NCI-H1092 treated with DMSO at 0.1 percent for 48 hours (cell line): Measurements from ENCODE around the gene PDE7B.
"Not testable (repeated sequence)": the region's sequence is repeated elsewhere in the genome, so short reads cannot be mapped to it uniquely, and the experiment has no call there.

Source experiments
- DNase-seq: peaks from one replicate; lab custom pipeline; 2025; lab: John Stamatoyannopoulos, UW

The PDE7B gene

DNA sequence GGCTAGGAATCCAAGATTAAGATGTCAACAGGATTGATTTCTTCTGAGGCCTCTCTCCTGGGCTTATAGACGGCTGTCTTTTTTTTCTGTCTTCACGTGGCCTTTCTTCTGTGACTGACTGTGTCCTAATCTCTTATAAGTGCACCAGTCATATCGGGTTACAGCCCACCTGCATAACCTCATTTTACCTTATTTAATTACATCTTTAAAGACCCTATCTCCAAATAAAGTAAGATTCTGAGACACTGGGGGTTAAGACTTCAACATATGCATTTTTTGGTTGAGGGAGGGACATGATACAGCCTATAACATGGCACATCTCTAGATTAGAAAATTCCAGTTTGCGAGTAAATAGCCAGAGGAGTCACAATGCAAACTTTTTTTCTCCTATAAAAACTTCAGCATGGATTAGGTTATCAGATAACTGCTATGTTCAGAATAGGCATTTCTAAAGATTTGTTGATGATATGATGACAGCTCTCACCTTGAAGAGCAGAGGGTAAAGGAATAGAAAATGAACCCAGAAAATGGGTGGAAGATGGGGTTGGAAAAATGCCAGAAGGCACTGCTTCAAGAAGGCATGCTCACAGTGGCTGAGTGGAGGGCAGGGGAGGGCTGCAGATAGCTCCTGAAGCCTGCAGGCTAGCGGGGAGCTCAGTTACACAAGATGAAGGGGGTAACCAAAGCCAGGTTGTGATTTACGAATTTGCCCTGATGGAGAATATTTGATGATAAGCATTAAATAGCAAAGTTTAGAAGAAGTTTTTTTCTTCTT is 8.7 kb upstream of the PDE7B start:
- DNase-seq, result no peak

DNA sequence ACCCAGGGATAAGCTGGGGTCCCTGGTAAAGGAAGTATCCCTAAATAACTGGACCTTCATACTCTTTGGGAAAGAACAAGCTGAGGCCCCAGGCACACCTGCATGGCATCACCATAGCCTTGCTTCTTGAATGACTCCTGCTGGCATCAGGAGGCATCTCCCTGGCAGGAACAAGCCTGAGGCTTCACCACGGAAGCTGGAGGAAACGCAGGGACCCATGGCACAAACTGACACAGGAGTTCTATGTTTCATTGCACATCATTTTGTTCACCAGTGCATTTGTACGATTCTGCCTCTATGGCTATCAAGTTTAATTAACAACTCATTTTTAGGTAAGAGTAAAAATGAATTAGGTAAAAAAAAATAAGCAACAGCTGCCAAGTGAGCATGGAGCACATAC is 619 bp upstream of the PDE7B start:
- no peak for DNase-seq

DNA sequence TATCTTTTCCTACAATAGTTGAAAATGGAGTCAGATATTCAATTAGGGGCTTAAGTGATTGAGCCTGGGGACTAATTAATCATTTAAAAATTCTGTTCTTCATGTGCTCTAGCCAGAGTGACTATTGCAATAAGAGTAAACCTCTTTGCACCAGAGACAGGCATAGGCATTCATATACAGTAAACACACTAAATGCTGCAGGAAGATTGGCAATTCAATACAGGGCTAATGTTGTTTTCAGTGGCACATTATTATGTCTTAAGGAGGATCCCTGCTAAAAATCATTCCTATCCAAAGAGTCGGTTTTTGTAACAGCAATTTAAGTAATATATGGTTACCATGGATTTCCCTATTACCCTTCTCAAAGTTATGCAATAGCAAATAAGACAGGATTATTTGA is 1.2 kb downstream of the PDE7B start:
- DNase-seq, result no peak

DNA sequence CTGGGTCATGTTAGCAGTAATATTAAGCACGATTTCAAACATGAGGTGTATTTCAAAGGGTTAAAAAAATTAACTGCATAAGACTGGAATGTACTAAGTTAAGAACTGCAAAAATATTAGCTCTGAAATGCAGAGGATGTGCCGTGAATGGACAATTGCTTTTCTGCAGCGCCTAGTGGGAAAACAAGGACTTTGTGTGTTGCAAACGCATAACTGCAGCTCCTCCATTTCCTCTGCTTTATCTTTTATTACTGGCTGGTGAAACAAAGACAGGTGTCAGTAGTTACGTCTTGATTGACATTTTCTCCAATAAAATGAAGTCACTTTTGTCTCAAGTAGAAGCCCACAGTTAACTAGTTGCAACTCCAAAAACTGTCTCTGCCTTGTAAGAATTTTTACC is 1.7 kb downstream of the PDE7B start:
- DNase-seq, result no peak

DNA sequence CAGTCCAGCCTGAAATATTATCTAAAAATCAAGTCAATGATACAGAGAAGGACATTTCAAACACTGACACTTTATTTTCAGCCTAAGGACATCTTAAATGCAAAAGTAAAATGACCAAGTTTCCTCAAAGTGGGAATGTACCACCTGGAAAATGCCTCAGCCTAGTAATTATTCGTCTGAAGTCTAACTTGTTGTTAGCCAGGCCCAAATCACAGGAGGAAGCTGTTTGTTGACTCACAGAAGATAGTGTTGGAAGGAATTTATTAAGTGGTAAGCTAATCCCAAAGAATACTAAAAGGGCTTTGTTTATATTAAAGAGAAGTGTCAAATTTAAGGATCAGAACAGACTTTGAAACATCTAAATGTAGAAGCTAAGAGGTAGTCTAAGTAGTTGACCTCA is 2.5 kb downstream of the PDE7B start:
- no peak for DNase-seq

DNA sequence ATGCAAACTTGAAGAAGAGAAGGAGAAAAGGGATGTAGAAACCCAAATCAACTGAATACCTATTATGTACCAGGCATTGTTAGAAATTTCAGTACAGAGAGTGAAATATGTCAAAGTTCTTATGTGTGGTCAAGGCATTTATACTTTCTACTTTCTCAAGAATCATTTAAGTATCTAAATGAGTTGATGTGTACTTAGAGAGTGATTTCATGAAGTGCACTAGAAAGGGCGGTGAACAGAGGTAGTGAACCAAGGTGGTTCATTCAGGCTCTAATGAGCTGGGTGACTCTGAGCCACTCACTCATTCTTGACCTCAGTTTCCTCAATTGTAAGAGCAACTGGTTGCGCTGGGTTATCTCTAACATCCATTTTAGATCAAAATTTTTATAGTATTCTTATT is 3.3 kb downstream of the PDE7B start:
- DNase-seq, result no peak

DNA sequence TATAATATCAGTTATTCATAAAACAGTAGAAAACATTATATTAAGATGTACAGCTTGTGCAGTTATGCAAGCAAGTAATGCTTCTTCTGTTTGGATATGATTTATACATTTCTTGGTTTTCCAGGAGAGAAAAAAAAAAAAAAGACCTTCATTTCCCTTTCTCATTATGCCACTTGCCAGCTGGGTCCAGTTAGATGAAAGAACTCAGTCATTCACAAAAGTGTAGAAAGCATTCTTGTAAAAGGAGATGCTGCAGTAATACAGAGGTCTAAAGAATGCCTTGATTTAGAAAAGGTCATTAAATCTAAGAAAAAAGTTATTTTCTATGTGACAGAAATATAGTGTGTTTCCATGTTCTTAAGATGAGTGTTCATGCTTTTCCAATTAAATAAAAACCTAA is 7.4 kb downstream of the PDE7B start:
- no peak for DNase-seq

DNA sequence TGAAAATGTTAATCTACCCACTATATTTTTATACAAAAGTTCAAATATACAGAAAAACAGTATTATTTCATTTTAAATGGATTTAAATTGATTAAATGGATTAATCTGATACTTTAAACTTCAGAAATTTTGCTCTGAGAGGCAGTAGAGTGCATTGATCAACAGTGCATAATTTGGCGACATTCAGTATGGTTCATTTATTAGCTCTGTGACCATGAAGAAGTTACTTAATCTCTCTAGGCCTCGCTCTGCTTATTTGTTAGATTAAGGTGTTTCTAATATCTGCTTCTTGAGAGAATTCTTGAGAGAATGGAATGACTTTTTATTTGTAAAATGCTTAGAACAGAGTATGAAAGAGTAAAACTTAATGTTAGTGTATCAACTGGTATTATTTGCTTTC is 8.9 kb downstream of the PDE7B start:
- DNase-seq, result no peak

DNA sequence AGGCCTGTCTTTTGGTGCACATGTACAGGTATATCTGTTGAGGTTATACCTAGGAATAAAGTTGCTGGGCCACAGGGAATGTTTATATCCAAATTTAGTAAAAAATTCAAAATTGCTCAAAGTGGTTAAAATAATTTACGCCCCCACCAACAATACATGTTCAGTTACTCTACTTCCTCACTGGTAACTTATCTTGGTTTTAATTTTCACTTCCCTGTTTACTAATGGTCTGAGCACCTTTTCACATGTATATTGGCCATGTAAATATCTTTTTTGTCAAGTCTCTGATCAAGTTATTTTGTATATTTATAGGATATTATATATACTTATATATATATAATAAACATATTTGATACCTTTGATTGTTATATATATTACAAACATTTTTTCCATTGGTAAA is 9.7 kb downstream of the PDE7B start:
- no peak for DNase-seq

DNA sequence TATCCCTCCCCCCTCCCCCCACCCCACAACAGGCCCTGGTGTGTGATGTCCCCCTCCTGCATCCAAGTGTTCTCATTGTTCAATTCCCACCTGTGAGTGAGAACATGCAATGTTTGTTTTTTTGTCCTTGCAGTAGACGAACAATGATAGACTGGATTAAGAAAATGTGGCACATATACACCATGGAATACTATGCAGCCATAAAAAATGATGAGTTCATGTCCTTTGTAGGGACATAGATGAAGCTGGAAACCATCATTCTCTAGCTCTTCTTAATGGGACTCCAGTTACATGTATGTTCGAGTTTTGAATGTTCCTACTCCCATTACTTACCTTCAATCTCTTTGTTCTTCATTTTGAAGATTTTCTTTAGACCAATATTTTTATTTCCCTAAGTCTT is 13.4 kb downstream of the PDE7B start:
- not testable (repeated sequence) for DNase-seq

DNA sequence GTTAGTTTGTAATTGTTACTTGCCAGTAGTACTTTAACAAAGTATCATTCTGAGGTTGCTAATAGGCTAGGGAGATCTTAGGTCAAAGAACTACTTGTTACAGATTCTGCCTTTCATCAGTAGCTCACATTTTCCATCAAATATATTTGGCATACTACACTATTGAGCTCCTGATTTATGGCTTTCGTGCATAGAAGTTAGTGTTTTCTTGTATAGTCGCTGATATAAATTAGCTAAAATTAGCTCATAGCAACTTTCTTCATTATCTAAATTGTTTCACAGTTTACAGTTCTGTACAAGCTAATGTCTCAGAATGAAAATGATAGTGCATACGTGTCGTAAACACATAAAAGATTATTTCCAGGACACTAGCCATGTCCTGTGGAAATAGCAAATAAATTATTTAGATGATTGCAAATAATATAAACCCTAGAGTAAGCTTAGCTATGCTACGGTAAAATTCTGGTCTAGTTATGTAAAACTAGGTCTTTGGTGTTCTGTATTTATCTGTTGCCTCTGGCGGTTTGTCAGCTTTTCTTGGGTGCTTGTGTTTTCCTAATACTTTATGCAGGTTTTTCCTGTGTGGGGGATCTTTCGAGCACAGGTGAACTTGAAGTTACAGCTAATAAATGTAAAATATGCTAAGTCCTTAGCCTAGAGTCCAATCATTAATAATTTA is 15.1 kb downstream of the PDE7B start:
- DNase-seq, result no peak

DNA sequence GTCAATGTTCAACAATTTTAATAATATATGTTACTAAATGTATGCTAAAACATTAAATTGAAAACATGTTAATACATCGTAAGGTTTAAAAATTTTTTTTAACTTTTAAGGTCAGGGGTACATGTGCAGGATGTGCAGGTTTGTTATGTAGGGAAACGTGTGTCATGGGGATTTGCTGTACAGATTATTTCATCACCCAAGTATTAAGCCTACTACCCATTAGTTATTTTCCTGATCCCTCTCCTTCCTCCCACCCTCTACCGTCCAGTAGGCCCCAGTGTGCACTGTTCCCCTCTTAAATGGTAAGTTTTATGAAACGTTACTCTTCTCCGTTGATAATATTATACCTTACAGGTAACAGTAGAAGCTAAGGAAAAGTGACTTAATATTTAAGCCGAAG is 15.8 kb downstream of the PDE7B start:
- DNase-seq, result no peak

DNA sequence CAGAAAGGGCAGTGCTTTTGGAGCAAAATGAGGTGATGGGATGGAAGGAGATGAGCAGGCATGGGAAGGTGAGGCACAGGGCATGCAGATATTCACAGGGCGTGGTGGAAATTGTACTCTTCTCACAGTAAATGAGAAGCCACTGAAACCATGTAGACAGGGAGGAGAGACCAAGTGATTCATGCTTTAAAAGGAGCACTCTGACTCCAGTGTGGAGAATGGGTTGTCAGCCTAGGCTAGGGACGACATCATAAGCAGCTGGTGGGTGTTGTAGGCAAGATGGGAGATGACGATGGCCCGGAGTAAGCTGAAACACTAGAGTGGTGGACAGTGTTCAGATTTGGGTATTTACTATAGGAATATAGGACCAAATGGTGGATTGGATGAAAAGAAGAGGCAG is 18.4 kb downstream of the PDE7B start:
- DNase-seq, result no peak

DNA sequence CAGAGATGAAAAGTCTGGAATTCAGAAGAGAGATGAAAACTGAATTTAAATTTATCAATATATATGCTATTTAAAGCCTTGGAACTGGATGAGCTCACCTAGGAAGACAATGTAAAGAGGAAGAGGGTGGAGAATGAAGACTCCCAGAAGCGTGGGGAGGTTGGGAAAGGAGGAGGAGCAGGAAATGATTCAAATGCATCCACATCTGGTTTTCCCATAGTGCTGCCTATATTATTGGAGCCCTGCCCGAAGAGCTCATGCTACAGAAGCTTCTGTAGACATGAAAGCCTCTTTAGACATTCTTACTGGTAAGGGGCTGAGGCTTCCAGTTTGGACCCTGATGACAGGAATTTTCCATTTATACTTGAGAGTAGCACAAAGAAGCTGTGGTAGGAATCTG is 19.2 kb downstream of the PDE7B start:
- no peak for DNase-seq

DNA sequence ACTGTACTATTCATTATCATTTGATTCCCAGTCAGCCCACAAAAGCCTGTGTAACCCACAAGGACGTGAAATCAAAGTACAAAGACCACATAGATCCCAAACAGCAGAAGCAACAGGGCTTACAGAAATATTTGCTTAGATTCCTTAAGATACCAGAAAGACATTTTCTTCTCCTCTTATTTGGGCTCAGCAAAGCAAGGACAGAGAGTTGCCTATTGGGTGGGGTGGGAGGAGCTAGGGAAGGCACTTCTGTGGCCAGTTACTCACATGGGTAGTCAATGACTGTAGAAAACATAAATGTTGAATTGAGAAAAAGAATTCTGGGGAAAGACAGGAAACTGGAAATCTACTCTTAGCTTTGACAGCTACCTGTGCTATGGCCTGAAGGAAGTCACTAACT is 19.8 kb downstream of the PDE7B start:
- no peak for DNase-seq

DNA sequence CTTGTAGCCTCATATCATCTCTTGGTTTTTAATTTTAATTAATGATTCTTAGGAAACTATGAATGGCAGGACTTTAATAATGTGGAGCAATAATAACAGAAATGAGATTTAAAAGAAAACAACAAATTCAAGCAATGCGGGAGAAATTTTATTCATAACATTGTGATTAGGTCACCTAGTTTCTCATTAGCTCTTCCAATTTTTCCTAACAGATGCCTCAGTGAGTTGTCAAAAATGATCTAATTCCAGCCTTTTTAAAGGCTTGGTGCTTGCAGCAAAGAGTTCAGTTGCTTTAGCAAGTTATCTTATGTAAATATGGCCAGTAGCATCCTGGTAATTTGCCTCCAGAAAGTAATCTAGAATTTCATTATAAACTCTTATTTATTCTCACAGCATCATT is 20.4 kb downstream of the PDE7B start:
- DNase-seq, result no peak

DNA sequence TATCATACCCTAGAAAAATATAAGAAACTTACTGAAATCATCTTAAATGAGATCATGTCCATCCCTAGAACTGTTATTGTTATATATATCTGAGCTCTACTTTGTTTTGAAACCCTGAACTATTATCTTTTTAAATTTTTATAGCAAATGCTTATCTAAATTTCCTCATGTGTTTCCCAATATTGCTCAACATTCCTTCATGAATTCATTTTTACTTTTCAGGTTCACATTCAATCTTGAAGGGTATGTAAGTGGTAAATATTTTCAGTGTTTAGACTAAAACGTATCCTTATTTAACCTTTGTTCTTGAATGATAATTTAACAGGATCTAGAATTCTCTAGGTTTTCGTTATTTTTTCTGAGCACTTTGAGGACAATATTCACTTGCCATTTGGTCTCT is 23.9 kb downstream of the PDE7B start:
- DNase-seq, result no peak

DNA sequence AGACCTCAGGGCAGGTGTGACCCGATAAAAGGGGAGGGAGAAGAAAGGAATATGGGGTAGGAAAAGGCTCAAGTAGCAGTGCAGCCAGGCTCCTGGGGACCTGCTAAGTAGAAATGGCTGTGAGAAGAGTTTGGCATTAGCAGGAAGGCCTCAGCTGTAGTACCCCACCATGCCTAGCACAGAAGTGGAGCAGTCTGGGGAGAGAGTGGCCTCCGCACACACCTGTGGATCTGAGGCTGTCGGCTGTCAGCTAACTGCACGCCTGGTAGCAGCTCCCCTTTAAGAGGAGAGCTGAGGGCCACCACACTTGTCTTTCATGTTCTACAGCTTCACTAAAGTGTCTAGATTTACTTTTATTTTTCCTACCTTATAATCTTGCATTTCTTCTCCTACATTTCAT is 24.6 kb downstream of the PDE7B start:
- no peak for DNase-seq

DNA sequence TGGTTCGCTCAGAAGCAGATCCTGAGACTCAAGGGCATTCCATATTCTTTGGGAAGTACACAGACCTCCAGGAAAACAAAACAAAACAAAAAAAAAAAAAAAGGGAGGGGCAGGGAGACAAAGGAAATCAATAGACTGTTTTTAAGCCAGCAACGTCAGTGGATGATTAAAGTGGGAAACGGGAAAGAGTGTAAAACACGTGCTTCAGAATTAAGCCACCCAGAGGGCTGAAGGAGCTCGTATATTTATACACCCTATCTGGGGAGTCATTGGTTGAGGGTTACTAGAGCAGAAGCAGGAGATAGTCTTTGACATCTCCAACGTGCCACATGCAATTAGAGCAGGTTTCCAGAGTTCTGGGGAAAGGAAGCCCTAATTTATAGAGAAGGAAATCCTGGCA is 26.2 kb downstream of the PDE7B start:
- no peak for DNase-seq

DNA sequence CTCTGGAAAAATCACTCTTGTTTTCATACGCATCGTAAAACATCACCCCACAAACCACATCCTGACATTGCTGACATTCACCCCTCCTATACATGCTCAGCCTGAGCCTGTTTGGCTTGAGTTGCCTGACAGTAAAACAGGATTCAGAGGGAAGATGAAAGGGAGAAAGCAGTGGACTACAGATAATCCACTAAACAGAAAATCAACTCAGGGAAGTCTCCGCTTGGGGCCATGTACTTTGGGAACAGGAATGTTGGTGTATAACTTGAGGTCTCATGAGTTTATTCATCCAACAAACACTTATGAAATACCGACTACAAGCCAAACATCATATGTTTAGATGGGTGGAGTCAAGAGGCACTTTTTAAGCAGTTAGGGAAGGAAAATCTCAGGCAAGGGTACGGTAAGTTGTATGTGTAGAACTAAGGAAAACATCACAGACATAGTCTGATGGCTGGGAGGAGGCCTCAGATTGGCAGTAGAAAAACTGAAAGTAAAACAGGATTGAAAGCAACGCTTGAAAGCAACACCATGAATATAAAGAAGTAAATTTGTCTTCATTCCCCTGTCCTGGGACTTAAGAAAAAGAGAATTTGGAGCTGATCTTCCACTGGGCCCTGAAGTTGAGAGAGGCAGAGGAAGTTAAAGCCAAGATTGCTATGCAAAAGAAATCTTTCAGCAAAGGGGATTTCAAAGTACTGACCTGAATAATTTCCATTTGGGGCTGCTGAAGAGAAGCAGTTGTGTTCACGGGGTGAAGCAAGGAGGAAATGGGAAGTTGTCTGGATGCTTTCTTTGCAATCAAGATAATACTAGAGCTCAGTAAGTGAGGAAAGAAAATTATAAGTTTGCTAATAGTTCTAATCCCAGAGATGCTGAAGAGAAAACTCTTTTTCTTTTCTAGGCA is 28.8 kb downstream of the PDE7B start:
- DNase-seq, result no peak

DNA sequence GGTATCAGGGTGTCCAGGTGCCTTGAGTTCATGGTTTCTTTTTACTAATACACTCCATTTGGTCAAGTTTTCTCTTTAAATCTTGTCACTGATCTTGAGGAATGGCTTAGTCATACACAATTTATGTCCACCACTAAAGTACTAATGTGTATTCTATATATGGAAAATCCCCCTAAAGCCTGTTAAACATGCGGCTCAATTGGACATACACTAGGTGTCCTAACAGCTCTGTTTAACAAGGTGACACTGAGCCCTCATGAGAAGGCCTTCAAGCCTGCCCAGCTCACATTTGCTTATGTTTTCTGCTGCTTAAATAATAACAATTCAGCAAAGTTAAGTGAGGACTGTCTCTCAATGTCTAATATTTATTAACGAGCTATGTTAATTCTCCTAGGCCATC is 31.5 kb downstream of the PDE7B start:
- no peak for DNase-seq

DNA sequence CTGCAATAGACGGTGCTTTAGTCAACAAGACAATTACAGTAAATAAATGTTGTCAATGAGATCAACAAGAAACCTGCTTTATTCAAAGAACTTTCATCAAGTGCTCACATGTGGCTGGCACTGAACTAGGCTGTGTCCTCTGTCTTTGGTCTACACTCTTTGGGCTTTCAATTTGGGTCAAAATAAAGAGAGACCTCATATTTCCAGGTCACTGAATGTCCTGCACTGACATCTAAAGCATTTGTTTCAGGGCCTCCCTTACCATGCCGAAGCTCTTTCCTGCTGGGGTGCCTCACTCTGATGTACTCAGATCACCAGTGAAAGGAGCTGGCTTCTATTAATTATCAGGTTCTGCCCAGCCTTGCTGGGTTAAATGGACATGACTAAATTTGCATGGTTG is 32.0 kb downstream of the PDE7B start:
- DNase-seq, result no peak

DNA sequence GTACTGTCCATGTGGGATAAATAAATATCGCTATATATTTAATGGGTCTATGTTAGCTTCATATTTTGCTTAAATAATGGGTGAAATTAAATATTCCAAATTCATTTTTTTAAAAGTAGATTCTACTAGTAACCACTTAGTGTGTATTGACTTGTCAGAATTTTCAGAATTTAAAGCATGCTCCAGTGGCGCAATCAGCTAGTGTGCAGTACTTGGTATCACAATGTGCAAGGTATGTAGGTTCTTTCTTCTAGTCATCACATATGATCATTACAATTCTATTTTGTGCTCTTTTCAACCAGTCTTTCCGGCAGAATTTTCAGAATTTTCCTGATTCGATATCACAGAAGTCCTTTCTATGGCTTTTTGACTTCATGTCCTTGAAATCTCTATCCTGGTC is 32.6 kb downstream of the PDE7B start:
- no peak for DNase-seq
